Measurements from ENCODE around the gene SH3GL3.

- TF ChIP-seq FOXM1 (IDR thresholded peaks at IDR 0.05; ENCODE audit: borderline replicate concordance, low read depth), result no peak
- TF ChIP-seq, protein P1, sequence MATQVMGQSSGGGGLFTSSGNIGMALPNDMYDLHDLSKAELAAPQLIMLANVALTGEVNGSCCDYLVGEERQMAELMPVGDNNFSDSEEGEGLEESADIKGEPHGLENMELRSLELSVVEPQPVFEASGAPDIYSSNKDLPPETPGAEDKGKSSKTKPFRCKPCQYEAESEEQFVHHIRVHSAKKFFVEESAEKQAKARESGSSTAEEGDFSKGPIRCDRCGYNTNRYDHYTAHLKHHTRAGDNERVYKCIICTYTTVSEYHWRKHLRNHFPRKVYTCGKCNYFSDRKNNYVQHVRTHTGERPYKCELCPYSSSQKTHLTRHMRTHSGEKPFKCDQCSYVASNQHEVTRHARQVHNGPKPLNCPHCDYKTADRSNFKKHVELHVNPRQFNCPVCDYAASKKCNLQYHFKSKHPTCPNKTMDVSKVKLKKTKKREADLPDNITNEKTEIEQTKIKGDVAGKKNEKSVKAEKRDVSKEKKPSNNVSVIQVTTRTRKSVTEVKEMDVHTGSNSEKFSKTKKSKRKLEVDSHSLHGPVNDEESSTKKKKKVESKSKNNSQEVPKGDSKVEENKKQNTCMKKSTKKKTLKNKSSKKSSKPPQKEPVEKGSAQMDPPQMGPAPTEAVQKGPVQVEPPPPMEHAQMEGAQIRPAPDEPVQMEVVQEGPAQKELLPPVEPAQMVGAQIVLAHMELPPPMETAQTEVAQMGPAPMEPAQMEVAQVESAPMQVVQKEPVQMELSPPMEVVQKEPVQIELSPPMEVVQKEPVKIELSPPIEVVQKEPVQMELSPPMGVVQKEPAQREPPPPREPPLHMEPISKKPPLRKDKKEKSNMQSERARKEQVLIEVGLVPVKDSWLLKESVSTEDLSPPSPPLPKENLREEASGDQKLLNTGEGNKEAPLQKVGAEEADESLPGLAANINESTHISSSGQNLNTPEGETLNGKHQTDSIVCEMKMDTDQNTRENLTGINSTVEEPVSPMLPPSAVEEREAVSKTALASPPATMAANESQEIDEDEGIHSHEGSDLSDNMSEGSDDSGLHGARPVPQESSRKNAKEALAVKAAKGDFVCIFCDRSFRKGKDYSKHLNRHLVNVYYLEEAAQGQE (IDR thresholded peaks at IDR 0.05; ENCODE audit: low read depth), result no peak
- no peak for TF ChIP-seq RAD21 (IDR thresholded peaks at IDR 0.05; ENCODE audit: low read depth)
- TF ChIP-seq EP300 (IDR thresholded peaks at IDR 0.05; ENCODE audit: borderline replicate concordance), result no peak
- TF ChIP-seq, protein P2, sequence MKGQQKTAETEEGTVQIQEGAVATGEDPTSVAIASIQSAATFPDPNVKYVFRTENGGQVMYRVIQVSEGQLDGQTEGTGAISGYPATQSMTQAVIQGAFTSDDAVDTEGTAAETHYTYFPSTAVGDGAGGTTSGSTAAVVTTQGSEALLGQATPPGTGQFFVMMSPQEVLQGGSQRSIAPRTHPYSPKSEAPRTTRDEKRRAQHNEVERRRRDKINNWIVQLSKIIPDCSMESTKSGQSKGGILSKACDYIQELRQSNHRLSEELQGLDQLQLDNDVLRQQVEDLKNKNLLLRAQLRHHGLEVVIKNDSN (IDR thresholded peaks at IDR 0.05), result no peak
- TF ChIP-seq TCF12 (IDR thresholded peaks at IDR 0.05; ENCODE audit: low read depth), result no peak
Measured at GRCh38 chr15:83504365-83504764, 57.2 kb downstream of the SH3GL3 start.

All from Ishikawa (cell line).